ENCODE data around the gene CDH13. TPM values are rescaled to one million over a fixed set of nuclear protein-coding genes. Genes with fewer than 3 reads are reported as not detected.
A peak's percentile ranks its signal among the peaks of the same experiment; 100 is the strongest.

The CDH13 gene
- total RNA-seq, 2 donors from 2014 or later, result 2.9 TPM; not detected in 1

GRCh38 chr16:83768986-83769385 is 1142.2 kb downstream of the CDH13 start:
- DNase-seq (no peak), ATAC-seq (no peak)
- no peaks in the 10 kb centered on the region for H3K9me3 ChIP-seq
- WGBS, 2 donors, result 30 to 56% methylated on average over 2 of the region's 2 CpGs
- no peaks in the 10 kb centered on the region for H3K4me1 ChIP-seq
- intact Hi-C loops (cut with DNase I), result no loop called here
- H3K4me3 ChIP-seq, result no peak overlapping the region
- H3K27me3 ChIP-seq, result no peaks in the 10 kb centered on the region
- TF ChIP-seq CTCF (IDR thresholded peaks at IDR 0.05) (no peak), POLR2A (IDR thresholded peaks at IDR 0.05) (no peak)
- no peaks in the 10 kb centered on the region for H3K36me3 ChIP-seq (replicated peaks in 1 of 2; ENCODE audit: insufficient read depth in 1 of 2, low read depth in 2 of 2)
- H3K27ac ChIP-seq, result peak overlapping the region in 1 of 4 donors; percentile 36

- Histone ChIP-seq H3K36me3 (replicated peaks in 1 of 2; ENCODE audit: insufficient read depth in 1 of 2, low read depth in 2 of 2) (no peaks in the 10 kb centered on the region), H3K4me1 (no peaks in the 10 kb centered on the region), H3K9me3 (no peaks in the 10 kb centered on the region), H3K27ac (peak overlapping the region in 1 of 4 donors; percentile 36), H3K27me3 (no peaks in the 10 kb centered on the region), H3K4me3 (no peak overlapping the region)
- peak in 1 of 4 donors; percentile 45 for DNase-seq
- no peak for ATAC-seq
- no peak for TF ChIP-seq POLR2A (IDR thresholded peaks at IDR 0.05)
- intact Hi-C loops (cut with DNase I), result no loop called here
- 50 to 62% methylated on average over 5 of the region's 5 CpGs for WGBS, 2 donors
Observed at GRCh38 chr16:83769397-83770008, 1142.7 kb downstream of the CDH13 start.

GRCh38 chr16:83771306-83771942 is 1144.7 kb downstream of the CDH13 start:
- H3K4me1 ChIP-seq, result no peaks in the 10 kb centered on the region
- WGBS, 2 donors, result 28% methylated on average over 5 of the region's 5 CpGs
- no peak for ATAC-seq
- DNase-seq, result peak; percentile 29 to 54 (median 42)
- no peaks in the 10 kb centered on the region for H3K9me3 ChIP-seq
- H3K4me3 ChIP-seq, result no peak overlapping the region
- intact Hi-C loops (cut with DNase I), result no loop called here
- no peaks in the 10 kb centered on the region for H3K36me3 ChIP-seq (replicated peaks in 1 of 2; ENCODE audit: insufficient read depth in 1 of 2, low read depth in 2 of 2)
- H3K27me3 ChIP-seq, result no peaks in the 10 kb centered on the region
- no peak overlapping the region for H3K27ac ChIP-seq
- TF ChIP-seq CTCF (IDR thresholded peaks at IDR 0.05) (no peak), POLR2A (IDR thresholded peaks at IDR 0.05) (no peak)

GRCh38 chr16:83772806-83773205 is 1146.0 kb downstream of the CDH13 start:
- Histone ChIP-seq H3K4me1 (no peaks in the 10 kb centered on the region), H3K36me3 (replicated peaks in 1 of 2; ENCODE audit: insufficient read depth in 1 of 2, low read depth in 2 of 2) (no peaks in the 10 kb centered on the region), H3K9me3 (no peaks in the 10 kb centered on the region), H3K27me3 (no peaks in the 10 kb centered on the region), H3K27ac (no peak overlapping the region), H3K4me3 (no peak overlapping the region)
- WGBS, 2 donors, result 36 to 40% methylated on average over 1 of the region's 1 CpG
- TF ChIP-seq CTCF (IDR thresholded peaks at IDR 0.05), result no peak
- TF ChIP-seq POLR2A (IDR thresholded peaks at IDR 0.05), result no peak
- ATAC-seq (no peak), DNase-seq (no peak)
- intact Hi-C loops (cut with DNase I), result no loop called here

- TF ChIP-seq CTCF (IDR thresholded peaks at IDR 0.05) (no peak), POLR2A (IDR thresholded peaks at IDR 0.05) (no peak)
- no peaks in the 10 kb centered on the region for H3K4me1 ChIP-seq
- DNase-seq (peak in 1 of 4 donors; percentile 20), ATAC-seq (no peak)
- H3K36me3 ChIP-seq (replicated peaks in 1 of 2; ENCODE audit: insufficient read depth in 1 of 2, low read depth in 2 of 2), result no peaks in the 10 kb centered on the region
- intact Hi-C loops (cut with DNase I), result no loop called here
- no peak overlapping the region for H3K4me3 ChIP-seq
- H3K27ac ChIP-seq, result peak overlapping the region in 1 of 4 donors; percentile 3
- no peaks in the 10 kb centered on the region for H3K27me3 ChIP-seq
- H3K9me3 ChIP-seq, result no peaks in the 10 kb centered on the region
- 75 to 79% methylated on average over 4 of the region's 4 CpGs for WGBS, 2 donors
Observed at GRCh38 chr16:83774066-83774465, 1147.3 kb downstream of the CDH13 start.

Measured in body of pancreas (tissue), 4 donors.